Upper lobe of left lung (tissue), 4 donors: ENCODE results near the gene MRS2.

Experiments used
- CTCF ChIP-seq, 6 experiments: fragments of 450-650 bp in 4 of 6; fragments of 200-600 bp in 2 of 6; sonication (generic) in 2 of 6; IDR thresholded peaks; one replicate each; pipeline ENCODE4 v1.5.1; 2016 to 2019; ENCODE audit warnings: antibody characterized with exemption in 6 of 6
- EP300 ChIP-seq, 4 donors: sonication (generic); formaldehyde crosslinking; IDR thresholded peaks; one replicate each; pipeline ENCODE4 v1.5.1; 2017; ENCODE audit warnings: antibody characterized with exemption in 4 of 4, control low read depth in 2 of 4
- POLR2A ChIP-seq, 4 donors: fragments of 450-650 bp; IDR thresholded peaks; one replicate each; pipeline ENCODE4 v1.5.1; 2016 to 2017; ENCODE audit warnings: antibody characterized with exemption in 4 of 4, mild to moderate bottlenecking in 2 of 4
- POLR2AphosphoS5 ChIP-seq, 2 donors: sonication (generic); formaldehyde crosslinking; IDR thresholded peaks; one replicate each; pipeline ENCODE4 v1.5.1; 2017; ENCODE audit warnings: antibody characterized with exemption in 2 of 2

GRCh38 chr6:24359640-24360454, 42.9 kb upstream of the MRS2 start:
- TF ChIP-seq EP300 (IDR thresholded peaks at IDR 0.05) (no peak), CTCF (IDR thresholded peaks at IDR 0.05) (peak; percentile 35 to 90 (median 66)), POLR2A (IDR thresholded peaks at IDR 0.05) (peak in 1 of 4 donors; percentile 29), POLR2AphosphoS5 (IDR thresholded peaks at IDR 0.05) (peak in 1 of 2 donors; percentile 58)
